RWPE1 (cell line): ENCODE data around the gene RASGRF2.

ENCODE experiments used
- CTCF ChIA-PET: fragments of 350-600 bp; sonication (Branson Sonifier 250); formaldehyde crosslinking; extraction: SDS; loops from one replicate; lab custom pipeline; 2021; lab: Yijun Ruan, JAX
- POLR2A ChIA-PET: fragments of 400-600 bp; formaldehyde crosslinking; extraction: SDS; loops from one replicate; lab custom pipeline; 2020; ENCODE audit warnings: antibody characterized with exemption; ENCODE audit not compliant: low non-redundant PET; lab: Yijun Ruan, JAX
- DNase-seq: peaks from one replicate; pipeline ENCODE4 v3.0.0; 2012; ENCODE audit warnings: low spot score
- H3K27ac ChIP-seq: fragments of 450-650 bp; 2 replicates; pipeline ENCODE4 v1.5.1; 2017
- TF ChIP-seq, protein P1 (sequence below): fragments of 450-650 bp; conservative IDR thresholded peaks from 2 replicates; pipeline ENCODE4 v1.5.1; 2017; ENCODE audit warnings: low read depth, mild to moderate bottlenecking

The RASGRF2 gene

DNA sequence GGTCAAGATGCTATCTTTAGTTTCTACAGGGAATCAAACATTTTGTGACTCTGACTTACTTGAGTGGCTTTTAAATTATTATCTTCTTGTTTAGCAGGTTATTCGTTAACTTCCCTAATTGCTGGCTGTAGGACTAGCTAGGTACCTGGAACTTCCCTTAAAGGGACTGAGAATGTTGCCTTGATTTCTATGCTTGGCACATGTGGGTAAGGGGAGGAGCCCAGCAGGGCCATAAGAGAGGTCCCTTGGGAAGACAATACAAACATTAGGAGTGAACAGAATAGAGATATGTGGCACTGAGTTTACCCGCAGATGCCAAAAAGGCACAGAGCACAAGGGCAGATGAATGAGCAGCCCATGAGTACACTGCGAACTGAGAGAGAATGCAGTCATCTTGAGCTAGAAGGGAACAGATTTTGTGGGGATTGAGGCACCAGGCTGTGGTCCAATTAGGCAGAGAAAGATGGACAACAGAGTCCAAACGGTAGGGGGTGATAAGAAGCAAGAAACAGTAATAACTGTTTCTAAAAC is 282.8 kb downstream of the RASGRF2 start:
- no peak for DNase-seq
- CTCF ChIA-PET: interaction anchor here (0.7 kb wide), 1 partner anchor 12 kb away, joined by 3 read pairs; no protein-coding TSS in a partner anchor

DNA sequence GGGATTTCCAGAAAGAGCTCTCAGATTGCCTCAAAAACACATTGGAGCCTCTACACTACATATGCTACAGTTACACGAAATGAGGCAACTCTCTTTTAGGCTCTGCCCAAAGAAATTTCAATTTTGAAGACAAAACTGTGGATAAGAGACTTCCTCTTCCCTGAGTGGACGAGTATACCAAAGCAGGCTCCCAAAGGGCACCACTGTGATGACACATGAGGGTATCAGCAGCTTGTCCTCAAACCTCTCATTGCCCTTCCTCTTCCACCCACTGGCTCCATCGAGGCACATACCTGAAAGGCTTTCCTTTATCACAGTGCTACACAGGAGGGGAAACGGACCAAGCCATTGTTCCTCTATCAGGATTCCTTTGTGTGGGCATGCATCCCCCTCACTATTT is 284.3 kb downstream of the RASGRF2 start:
- ChIA-PET POLR2A (interaction anchor here (0.6 kb wide), 1 partner anchor 9 kb away, joined by 3 read pairs; no protein-coding TSS in a partner anchor), CTCF (interaction anchor here (0.6 kb wide), 1 partner anchor 22 kb away, joined by 6 read pairs; no protein-coding TSS in a partner anchor)
- TF ChIP-seq, protein P1, sequence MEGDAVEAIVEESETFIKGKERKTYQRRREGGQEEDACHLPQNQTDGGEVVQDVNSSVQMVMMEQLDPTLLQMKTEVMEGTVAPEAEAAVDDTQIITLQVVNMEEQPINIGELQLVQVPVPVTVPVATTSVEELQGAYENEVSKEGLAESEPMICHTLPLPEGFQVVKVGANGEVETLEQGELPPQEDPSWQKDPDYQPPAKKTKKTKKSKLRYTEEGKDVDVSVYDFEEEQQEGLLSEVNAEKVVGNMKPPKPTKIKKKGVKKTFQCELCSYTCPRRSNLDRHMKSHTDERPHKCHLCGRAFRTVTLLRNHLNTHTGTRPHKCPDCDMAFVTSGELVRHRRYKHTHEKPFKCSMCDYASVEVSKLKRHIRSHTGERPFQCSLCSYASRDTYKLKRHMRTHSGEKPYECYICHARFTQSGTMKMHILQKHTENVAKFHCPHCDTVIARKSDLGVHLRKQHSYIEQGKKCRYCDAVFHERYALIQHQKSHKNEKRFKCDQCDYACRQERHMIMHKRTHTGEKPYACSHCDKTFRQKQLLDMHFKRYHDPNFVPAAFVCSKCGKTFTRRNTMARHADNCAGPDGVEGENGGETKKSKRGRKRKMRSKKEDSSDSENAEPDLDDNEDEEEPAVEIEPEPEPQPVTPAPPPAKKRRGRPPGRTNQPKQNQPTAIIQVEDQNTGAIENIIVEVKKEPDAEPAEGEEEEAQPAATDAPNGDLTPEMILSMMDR: no peak
- H3K27ac ChIP-seq: no peak overlapping the region
- DNase-seq: no peak

More for the DNA sequence above, 282.8 kb downstream of the RASGRF2 start:
- POLR2A ChIA-PET: no interaction called here
- H3K27ac ChIP-seq: no peak overlapping the region
- TF ChIP-seq, protein P1: no peak

DNA sequence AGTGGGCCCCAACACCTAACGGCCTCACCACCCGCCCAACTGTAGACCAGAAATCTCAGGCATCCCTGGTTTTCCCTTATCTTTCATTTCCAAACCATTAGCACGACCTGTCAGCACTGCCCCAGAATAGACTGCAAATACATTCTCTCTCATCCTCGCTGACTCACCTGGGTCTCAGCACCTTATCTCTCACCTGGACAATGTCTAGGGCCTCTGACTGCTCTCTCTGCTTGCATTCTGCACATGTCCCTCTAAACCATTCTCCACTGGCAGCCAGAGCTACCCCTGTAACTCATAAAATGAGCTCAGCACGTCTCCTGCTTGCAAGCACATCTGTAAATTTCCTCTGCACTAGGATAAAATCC is 285.7 kb downstream of the RASGRF2 start:
- DNase-seq: no peak
- CTCF ChIA-PET: no interaction called here
- POLR2A ChIA-PET: no interaction called here
- H3K27ac ChIP-seq: no peak overlapping the region
- TF ChIP-seq, protein P1: no peak

GRCh38 chr5:81246697-81247096 is 286.5 kb downstream of the RASGRF2 start:
- TF ChIP-seq, protein P1: no peak
- ChIA-PET POLR2A (no interaction called here), CTCF (no interaction called here)
- DNase-seq: no peak
- no peak overlapping the region for H3K27ac ChIP-seq

DNA sequence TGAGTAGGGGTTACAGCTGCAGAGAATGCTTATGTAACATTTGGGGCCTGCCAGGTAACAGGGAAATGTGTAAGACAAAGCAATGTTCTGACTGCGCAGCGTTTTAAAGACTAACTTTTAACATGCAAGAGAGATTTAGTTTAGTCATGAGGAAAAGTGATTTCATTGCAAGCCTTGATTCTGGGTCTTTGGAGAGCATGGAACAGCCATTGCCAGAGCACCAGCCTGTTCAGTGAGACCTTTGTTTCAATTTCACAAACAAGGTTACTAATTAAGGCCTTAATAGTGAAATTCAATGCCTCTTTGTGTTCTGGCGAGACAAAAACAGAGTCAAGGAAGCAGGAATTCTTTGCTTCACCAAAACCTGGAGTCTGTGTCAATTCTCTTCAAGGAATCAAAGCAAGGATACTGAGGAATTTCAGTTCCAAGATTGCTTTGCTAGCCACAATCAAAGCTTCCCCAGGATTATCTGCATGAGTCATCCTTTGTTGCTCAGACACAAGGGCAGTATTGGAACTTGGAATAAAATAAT is 287.3 kb downstream of the RASGRF2 start:
- DNase-seq: peak; percentile 39
- CTCF ChIA-PET: interaction anchor here (0.7 kb wide), 1 partner anchor 61 kb away, joined by 3 read pairs; no protein-coding TSS in a partner anchor
- POLR2A ChIA-PET: no interaction called here
- H3K27ac ChIP-seq: no peak overlapping the region
- TF ChIP-seq, protein P1: no peak

- no peak overlapping the region for H3K27ac ChIP-seq
- TF ChIP-seq, protein P1: no peak
- no peak for DNase-seq
- ChIA-PET CTCF (interaction anchor here (0.6 kb wide), 2 partner anchors 954 to 960 kb away, joined by 3 read pairs; no protein-coding TSS in a partner anchor), POLR2A (no interaction called here)
These were observed 289.1 kb downstream of the RASGRF2 start for GRCh38 chr5:81249240-81249639.
